Gastroesophageal sphincter (tissue), 4 donors: ENCODE results near the gene OR4D2. TPM values are rescaled to one million over a fixed set of nuclear protein-coding genes. Genes with fewer than 3 reads are reported as not detected.

Experiments
- ATAC-seq: fragments of 150-250 bp; one replicate; pipeline ENCODE4 v1.9.1; 2016; ENCODE audit warnings: mild to moderate bottlenecking, moderate library complexity
- H3K27ac ChIP-seq, 4 donors: fragments of 200-600 bp; sonication (generic) in 3 of 4; 1 replicate in 3 of 4; 2 replicates in 1 of 4; pipeline ENCODE4 v1.5.1; 2016 to 2019
- H3K27me3 ChIP-seq: fragments of 200-600 bp; sonication (generic); one replicate; pipeline ENCODE4 v1.5.1; 2019
- H3K36me3 ChIP-seq, 2 donors: fragments of 200-600 bp; sonication (generic); one replicate each; pipeline ENCODE4 v1.5.1; 2019; ENCODE audit warnings: control low read depth in 1 of 2
- H3K4me1 ChIP-seq, 3 donors: fragments of 200-600 bp; sonication (generic); 1 replicate in 2 of 3; 2 replicates in 1 of 3; pipeline ENCODE4 v1.5.1; 2016 to 2019; ENCODE audit warnings: control low read depth in 2 of 3
- H3K4me3 ChIP-seq, 2 donors: fragments of 200-600 bp; sonication (generic); one replicate each; pipeline ENCODE4 v1.5.1; 2019; ENCODE audit warnings: mild to moderate bottlenecking in 1 of 2, moderate library complexity in 1 of 2
- H3K9me3 ChIP-seq, 3 donors: fragments of 200-600 bp; sonication (generic); one replicate each; pipeline ENCODE4 v1.5.1; 2017 to 2019; ENCODE audit warnings: control low read depth in 2 of 3
- EP300 ChIP-seq: sonication (generic); formaldehyde crosslinking; IDR thresholded peaks from one replicate; pipeline ENCODE4 v1.6.1; 2017; ENCODE audit warnings: antibody characterized with exemption, mild to moderate bottlenecking
- POLR2A ChIP-seq, 2 donors: fragments of 450-650 bp; IDR thresholded peaks; one replicate each; pipeline ENCODE4 v1.6.1; 2017; ENCODE audit warnings: antibody characterized with exemption in 2 of 2, mild to moderate bottlenecking in 2 of 2, moderate library complexity in 1 of 2
- POLR2AphosphoS5 ChIP-seq: sonication (generic); formaldehyde crosslinking; IDR thresholded peaks from one replicate; pipeline ENCODE4 v1.6.1; 2017; ENCODE audit warnings: antibody characterized with exemption
- WGBS, 2 donors: methylation state at CpG; one replicate each; pipeline ENCODE4 v1.1.5; 2018; ENCODE audit warnings: low coverage in 1 of 2; 5-methylcytosine and 5-hydroxymethylcytosine counted together
- total RNA-seq, 4 donors: library from RNA; depleted of rRNA; stranded (reverse); fragments of >200 nt; gene quantifications; one replicate each; pipeline ENCODE4 v1.1.0, GENCODE V29; 2016
- TF ChIP-seq, protein P1 (sequence below), 4 experiments: fragments of 200-600 bp in 2 of 4; fragments of 450-650 bp in 2 of 4; sonication (generic) in 1 of 4; IDR thresholded peaks; one replicate each; pipeline ENCODE4 v1.5.1; 2017 to 2019; ENCODE audit warnings: antibody characterized with exemption in 4 of 4, mild to moderate bottlenecking in 2 of 4, moderate library complexity in 2 of 4

OR4D2 gene
- total RNA-seq, 4 donors from 2014 or later = not detected

DNA sequence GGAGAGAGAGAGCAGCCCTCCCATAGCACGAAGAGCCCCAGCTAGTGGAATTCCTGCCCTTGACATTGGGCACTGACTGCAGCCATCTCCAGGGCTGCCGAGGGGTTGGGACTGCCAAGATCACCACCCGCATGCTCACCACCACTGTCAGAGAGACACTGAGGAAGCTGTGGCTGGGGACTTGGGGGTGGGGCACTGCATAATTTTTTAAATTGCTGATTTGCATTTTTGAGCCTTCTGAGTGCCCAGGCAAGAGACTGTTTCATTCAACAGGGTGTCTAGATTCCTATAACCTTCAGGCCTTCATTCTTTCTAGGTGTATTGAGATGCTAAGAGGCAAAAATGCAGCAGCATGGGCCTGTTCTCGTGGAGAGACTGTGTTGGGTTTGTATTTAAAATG, 16.7 kb downstream of the OR4D2 start:
- no peak overlapping the region for H3K4me3 ChIP-seq
- peaks cover 19% of the 10 kb centered on the region for H3K27me3 ChIP-seq
- no peaks in the 10 kb centered on the region for H3K4me1 ChIP-seq
- H3K9me3 ChIP-seq = no peaks in the 10 kb centered on the region
- no peak overlapping the region for H3K27ac ChIP-seq
- no peaks in the 10 kb centered on the region for H3K36me3 ChIP-seq
- ATAC-seq = no peak
- TF ChIP-seq POLR2AphosphoS5 (no peak), EP300 (no peak)
- WGBS, 2 donors = 60% methylated on average over 1 of the region's 4 CpGs; no CpG with 5 or more reads in 1 of the 2 donors

DNA sequence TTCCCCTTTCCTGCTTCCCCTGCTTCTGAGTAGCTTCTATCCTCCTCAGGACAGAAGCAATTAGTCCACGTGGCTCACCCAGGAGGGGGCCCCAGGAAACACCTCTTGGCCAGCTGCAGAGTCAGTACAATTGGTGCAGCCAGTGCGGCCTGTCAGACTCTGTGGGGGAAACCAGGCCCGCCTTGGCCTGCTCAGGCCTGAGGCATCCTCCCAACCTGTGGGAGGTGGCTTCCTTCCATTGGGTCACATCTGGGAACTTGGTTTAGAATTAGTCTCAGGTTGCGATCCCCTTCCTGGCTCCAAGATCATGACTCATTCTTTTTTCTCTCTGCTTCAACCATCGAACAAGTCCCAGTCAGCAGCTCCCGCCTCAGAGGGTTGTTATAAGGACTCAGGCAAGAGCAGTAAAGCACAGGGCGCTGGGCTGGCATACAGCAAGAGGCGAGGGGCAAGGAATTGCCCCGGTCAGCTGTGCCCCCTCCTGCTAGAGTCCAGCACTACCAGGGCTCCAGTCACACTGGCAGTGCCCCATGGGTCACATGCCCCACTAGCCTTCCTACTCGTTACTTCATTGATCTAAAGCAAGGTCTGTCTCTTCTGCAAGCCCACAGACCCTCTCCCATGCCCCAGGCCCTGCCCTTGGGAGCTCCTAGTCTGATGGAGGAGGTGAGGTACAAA, 17.7 kb downstream of the OR4D2 start:
- TF ChIP-seq POLR2A (IDR thresholded peaks at IDR 0.05) = no peak
- TF ChIP-seq, protein P1, sequence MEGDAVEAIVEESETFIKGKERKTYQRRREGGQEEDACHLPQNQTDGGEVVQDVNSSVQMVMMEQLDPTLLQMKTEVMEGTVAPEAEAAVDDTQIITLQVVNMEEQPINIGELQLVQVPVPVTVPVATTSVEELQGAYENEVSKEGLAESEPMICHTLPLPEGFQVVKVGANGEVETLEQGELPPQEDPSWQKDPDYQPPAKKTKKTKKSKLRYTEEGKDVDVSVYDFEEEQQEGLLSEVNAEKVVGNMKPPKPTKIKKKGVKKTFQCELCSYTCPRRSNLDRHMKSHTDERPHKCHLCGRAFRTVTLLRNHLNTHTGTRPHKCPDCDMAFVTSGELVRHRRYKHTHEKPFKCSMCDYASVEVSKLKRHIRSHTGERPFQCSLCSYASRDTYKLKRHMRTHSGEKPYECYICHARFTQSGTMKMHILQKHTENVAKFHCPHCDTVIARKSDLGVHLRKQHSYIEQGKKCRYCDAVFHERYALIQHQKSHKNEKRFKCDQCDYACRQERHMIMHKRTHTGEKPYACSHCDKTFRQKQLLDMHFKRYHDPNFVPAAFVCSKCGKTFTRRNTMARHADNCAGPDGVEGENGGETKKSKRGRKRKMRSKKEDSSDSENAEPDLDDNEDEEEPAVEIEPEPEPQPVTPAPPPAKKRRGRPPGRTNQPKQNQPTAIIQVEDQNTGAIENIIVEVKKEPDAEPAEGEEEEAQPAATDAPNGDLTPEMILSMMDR (IDR thresholded peaks at IDR 0.05) = no peak
- no peak for TF ChIP-seq POLR2AphosphoS5
- no peak for TF ChIP-seq EP300
- Histone ChIP-seq H3K4me3 (no peak overlapping the region), H3K9me3 (no peaks in the 10 kb centered on the region), H3K36me3 (no peaks in the 10 kb centered on the region), H3K27me3 (peaks cover 24% of the 10 kb centered on the region), H3K27ac (no peak overlapping the region), H3K4me1 (no peaks in the 10 kb centered on the region)
- 43% methylated on average over 5 of the region's 10 CpGs; no CpG with 5 or more reads in 1 of the 2 donors for WGBS, 2 donors
- no peak for ATAC-seq

DNA sequence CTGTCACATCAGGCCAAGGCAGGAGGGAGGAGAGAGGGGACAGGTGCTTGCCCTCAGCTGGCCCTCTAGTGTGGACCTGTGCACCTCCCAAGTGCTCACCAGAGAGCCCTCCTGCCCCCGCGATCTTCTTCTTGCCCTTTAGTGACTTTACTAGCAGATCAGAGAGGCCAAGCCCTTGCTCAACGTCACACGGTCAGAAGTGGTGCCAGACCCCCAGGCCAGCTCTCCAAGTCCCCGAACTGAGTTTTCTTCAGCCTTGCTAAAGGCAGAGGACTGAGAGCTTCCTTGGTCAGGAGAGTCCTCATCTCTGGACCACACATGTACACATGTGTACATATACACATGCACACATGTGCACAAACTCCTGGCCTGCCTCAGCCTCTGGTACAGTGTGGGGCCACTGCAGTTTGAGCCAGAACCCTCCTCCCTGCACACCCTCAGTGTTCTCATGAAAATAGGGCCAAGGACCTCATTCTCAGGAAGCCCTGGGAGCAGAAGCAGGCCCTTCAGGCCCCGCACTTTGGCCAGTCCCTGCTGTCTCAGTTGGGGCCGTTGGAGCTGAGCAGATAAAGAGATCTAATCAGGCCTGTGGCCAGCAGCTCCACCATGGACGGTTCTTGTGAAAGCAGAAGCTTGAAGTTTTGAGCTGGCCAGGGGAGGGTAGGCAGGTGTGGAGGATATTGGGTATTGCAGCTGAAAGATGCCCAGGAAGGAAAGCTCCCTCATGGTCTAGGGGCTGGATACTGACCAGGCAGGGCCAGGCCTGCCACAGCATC, 18.4 kb downstream of the OR4D2 start:
- 100% methylated on average over 1 of the region's 8 CpGs; no CpG with 5 or more reads in 1 of the 2 donors for WGBS, 2 donors
- Histone ChIP-seq H3K4me3 (no peak overlapping the region), H3K36me3 (no peaks in the 10 kb centered on the region), H3K9me3 (no peaks in the 10 kb centered on the region), H3K4me1 (peaks cover 0 to 6% (median 0%) of the 10 kb centered on the region in 3 donors), H3K27me3 (peaks cover 31% of the 10 kb centered on the region), H3K27ac (no peak overlapping the region)
- no peak for ATAC-seq
- TF ChIP-seq POLR2A (IDR thresholded peaks at IDR 0.05) (no peak), EP300 (no peak), POLR2AphosphoS5 (no peak)
- TF ChIP-seq, protein P1 (IDR thresholded peaks at IDR 0.05) = no peak

DNA sequence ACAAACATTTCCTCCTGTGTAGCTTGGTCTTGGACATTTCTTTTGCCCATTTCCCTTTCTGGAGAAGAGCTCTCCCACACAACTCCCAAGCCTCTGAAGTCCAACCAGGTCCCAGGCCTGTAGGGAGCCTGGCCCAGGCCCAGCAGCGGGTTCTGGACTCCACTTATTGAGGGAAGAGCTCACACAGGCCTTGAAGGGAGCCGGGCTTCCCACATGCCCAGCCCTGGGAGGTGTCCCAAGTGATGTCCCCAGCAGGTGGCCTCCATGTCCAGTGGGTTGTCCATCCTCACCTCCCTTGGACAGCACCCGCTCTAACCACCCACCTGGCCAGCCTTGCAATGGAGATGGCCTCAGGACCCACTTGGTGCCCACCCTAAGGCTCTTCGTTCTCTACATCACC, 19.8 kb downstream of the OR4D2 start:
- peaks cover 45% of the 10 kb centered on the region for H3K27me3 ChIP-seq
- ATAC-seq = no peak
- H3K4me3 ChIP-seq = no peak overlapping the region
- TF ChIP-seq EP300 (no peak), POLR2AphosphoS5 (no peak), POLR2A (IDR thresholded peaks at IDR 0.05) (no peak)
- TF ChIP-seq, protein P1 (IDR thresholded peaks at IDR 0.05) = no peak
- no peaks in the 10 kb centered on the region for H3K36me3 ChIP-seq
- WGBS, 2 donors = 80% methylated on average over 1 of the region's 4 CpGs; no CpG with 5 or more reads in 1 of the 2 donors
- no peak overlapping the region for H3K27ac ChIP-seq
- no peaks in the 10 kb centered on the region for H3K9me3 ChIP-seq
- H3K4me1 ChIP-seq = peaks cover 0 to 7% (median 0%) of the 10 kb centered on the region in 3 donors

DNA sequence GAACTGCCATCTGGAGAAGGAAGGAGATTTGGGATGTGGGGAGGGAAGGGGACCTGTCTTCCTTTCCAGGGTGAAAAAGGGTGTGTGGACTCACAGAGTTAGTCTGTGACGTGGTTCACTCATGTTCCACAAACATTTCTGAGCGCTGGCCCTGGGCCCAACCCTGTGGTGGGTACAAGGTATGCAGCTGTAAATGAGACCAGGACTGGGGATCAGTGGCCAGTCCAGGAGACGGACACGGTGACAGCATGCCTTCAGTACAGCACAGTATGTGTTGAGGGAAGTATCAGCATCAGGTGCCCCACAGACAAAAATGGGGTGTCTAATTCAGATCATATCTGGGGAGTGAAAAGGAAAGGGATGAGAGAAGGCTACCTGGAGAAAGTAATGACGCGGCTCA, 20.3 kb downstream of the OR4D2 start:
- Histone ChIP-seq H3K9me3 (no peaks in the 10 kb centered on the region), H3K27me3 (peaks cover 50% of the 10 kb centered on the region), H3K4me3 (no peak overlapping the region), H3K27ac (no peak overlapping the region), H3K4me1 (peaks cover 0 to 7% (median 0%) of the 10 kb centered on the region in 3 donors), H3K36me3 (no peaks in the 10 kb centered on the region)
- ATAC-seq = no peak
- WGBS, 2 donors = 89 to 100% methylated on average over 2 to 6 of the region's 6 CpGs
- no peak for TF ChIP-seq POLR2AphosphoS5
- TF ChIP-seq, protein P1 (IDR thresholded peaks at IDR 0.05) = no peak
- TF ChIP-seq EP300 = no peak
